Effector CD4-positive, alpha-beta T cell (primary cell): ENCODE measurements around the gene EFCAB10.
A peak's percentile ranks its signal among the peaks of the same experiment; 100 is the strongest.

ENCODE experiments used
- DNase-seq: peaks from one replicate; pipeline ENCODE4 v3.0.0-alpha.2; 2020

EFCAB10 gene

GRCh38 chr7:105596866-105597265 lies 15.6 kb upstream of the EFCAB10 start:
- no peak for DNase-seq

- DNase-seq = no peak
Measured at GRCh38 chr7:105594034-105594433, 12.7 kb upstream of the EFCAB10 start.

DNA sequence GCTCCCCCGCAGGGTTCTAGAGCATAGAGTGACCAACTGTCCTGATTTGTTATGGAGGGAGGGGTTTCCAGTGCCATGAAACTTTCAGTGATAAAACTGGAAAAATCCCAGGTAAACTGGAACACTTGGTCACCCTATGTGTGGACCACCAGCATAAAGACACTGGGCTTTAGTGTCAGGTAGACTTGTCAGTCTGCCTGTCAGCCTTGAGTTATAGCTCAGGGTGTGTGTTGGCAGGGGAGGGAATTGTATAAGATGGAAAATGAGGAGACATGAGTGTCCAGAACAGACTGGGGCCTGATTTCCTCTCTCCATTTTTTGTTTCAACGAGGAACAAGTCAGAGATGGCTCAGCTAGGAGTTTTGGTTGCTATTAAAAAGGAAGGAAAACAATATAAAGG lies 10.2 kb upstream of the EFCAB10 start:
- DNase-seq = no peak

DNA sequence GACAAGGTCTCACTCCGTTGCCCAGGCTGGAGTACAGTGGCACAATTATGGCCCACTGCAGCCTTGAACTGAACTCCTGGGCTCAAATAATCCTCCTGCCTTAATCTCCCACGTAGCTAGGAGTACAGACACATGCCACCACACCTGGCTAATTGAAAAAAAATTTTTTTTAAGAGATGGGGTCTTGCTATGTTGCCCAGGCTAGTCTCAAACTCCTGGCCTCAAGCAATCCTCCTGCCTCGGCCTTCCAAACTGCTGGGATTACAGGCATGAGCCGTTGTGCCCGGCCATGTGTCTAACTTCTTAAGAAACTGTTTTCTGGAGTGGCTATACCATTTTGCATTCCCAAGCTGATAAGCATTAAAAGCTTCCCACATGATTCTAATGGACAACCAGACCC lies 9.5 kb upstream of the EFCAB10 start:
- DNase-seq = no peak

DNA sequence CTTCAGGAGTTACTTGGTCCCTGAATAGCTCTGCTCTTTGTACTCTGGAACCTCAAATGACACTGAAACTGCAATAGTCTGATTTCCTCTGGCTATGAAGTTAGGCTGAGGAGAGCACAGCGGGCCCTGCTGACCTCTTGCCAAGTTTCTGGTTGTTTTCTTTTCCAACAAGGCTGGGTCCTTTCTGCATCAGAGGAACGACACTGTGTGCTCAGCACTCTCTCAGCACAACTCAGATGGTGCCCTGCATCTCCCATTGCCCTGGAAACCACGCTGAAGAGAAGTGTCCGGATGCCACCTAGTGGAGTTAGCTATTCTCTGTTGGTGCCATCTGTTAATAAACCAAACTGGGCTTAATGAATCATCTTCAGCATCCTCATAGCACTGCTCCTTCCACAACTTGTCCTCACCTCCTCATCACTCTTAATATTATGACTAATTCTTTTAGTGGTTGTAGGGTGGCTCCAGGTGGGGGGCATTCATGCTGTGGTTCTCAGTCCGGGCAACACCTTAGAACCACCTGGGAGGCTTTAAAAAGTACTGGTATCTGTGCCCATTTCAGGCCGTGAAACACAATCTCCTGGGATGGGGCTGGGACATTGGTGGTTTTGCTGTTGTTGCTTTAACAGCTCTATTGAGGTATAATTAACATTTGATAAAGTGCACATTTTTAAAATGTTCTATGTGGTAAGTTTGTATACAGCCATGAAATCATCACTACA lies 8.2 kb upstream of the EFCAB10 start:
- peak; percentile 20 for DNase-seq

DNA sequence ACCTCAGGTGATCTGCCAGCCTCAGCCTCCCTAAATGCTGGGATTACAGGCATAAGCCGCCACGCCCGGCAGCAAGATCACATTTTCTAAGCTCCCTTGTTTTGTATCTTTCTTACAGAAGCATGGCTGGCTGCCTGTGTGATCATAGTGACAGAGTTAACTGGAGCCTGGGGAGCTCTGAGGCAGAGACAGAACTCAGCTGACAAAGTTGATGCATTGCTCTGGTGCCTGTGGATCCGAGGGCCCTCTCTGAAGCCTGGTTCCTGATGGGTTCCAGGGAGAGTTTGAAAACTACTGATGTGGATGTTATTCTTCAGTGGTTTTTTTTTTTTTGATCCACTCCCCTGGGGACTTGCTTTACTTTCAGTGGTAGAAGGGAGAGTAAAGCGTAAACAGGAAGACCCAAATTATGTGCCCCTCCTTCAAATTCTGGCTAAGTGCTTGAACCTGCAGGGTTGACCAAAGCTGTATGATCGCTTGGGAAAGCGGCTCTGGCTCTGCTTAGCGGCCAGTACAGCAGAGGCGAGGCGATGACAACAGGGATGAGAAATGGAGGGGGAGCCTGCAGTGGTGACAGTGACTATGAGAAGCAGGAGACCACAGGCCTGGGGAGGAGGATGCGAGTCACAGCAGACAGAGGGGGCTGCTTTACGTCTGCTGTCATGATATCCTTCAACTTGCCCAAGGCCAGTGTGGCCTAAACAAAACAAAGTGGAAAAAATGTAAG lies 6.8 kb upstream of the EFCAB10 start:
- DNase-seq = no peak

- no peak for DNase-seq
Measured at GRCh38 chr7:105585850-105586500, 4.7 kb upstream of the EFCAB10 start.

GRCh38 chr7:105584165-105584564 lies 2.9 kb upstream of the EFCAB10 start:
- no peak for DNase-seq

DNA sequence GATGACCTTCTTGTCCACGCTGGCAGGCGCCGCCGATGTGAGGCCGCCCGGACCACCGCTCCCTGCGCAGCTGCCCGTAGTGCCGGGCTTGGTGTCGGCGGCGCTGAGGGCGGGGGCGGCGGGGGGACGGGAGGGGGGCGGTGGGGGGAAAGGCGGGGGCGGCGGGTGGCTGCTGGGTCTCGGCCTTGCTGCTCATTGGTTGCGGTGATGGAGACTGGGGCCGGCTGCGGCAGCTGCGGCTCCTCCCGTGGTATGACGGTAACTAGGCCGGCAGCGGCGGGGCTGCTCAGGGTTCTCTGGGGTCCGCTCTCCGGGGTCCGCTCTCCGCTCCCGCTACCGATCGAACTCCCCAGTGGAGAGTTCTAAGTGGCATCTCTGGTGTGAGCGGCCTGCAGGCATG lies 1.8 kb upstream of the EFCAB10 start:
- no peak for DNase-seq

- no peak for DNase-seq
Measured at GRCh38 chr7:105580022-105580740, 1.1 kb downstream of the EFCAB10 start.

DNA sequence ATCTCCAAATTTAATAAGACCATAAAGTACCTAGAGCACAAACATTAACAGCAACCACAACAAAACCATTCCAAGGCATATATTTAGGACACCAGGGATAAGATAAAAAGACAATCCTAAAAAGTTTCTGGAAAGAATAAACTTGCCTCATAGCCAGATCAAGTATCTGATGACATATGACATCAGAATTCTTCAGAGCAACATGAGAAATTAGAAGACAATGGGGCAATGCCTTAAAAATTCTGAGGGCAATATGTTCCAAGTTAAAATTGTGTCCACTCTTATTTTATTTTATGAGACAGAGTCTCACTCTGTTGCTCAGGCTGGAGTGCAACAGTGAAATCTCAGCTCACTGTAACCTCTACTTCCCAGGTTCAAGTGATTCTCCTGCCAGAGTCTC lies 2.8 kb downstream of the EFCAB10 start:
- DNase-seq = no peak

DNA sequence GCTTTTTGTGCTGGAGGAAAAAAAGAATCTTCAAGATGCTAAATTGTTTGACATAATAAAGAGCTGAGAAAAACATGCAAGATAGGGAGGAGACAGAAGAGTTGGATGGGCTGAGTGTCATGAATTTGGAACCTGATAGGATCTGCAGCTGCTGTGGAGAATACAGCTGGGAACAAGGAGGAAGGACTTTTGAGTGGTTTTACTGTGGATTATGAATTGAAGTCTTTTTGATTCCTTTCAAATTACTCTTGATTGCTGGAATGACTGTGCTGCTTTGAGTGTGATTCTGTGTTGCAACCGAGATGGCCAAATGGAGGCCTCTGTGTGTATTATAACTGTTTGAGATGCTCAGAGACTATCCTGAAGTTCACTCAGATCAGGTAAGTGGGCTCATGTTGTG lies 4.0 kb downstream of the EFCAB10 start:
- no peak for DNase-seq

DNA sequence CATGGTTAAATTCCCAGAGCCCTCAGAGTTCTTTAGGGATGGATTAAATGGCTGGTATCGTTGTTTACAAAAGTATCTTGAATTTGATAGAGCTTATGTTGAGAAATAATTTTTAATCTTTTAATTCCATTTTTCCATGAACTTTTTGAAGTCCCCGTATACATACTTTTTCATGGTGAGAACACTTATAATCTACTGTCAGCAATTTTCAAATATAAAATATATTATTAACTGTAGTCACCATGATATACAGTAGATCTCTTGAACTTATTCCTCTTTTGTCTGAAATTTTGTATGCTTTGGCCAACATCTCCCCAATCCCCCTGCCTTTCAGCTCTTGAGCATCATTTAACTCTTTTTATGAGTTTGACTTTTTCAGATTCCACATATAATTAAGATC lies 9.4 kb downstream of the EFCAB10 start:
- no peak for DNase-seq

DNA sequence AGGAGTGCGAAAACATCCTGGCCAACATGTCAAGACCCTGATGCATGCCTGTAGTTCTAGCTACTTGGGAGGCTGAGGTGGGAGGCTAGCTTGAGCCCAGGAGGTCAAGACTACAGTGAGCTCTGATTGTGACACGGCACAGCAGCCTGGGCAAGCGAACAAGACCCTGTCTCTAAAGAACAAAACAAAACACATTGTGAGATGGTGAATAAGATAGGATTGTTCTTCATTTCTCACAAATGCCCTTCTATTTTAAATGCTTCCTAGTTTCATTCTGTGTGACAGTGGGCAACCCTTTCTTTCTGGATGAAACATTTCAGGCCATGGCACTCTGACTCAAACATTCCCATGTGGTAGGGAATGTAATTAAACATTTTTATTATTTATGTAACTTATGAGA lies 13.5 kb downstream of the EFCAB10 start:
- no peak for DNase-seq

DNA sequence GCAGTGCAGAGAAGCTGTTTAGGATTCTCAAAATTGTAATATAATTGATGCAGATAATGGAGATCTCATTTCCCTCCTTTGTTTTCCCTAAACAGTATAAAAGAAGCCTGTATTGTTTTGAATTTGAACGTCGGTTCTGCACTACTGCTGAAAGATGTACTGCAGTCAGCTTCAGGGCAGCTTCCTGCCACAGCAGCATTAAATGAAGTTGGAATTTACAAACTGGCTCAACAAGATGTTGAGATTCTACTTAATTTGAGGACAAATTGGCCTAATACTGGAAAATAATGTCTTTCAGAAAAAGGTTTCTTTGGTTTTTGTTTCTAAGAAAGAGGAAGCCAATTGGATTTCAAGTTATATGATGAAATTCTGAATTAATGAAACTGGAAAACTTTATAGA lies 14.3 kb downstream of the EFCAB10 start:
- DNase-seq = no peak

- DNase-seq = no peak
Measured at GRCh38 chr7:105565190-105565589, 16.1 kb downstream of the EFCAB10 start.

GRCh38 chr7:105559926-105560325 lies 21.4 kb downstream of the EFCAB10 start:
- no peak for DNase-seq

- no peak for DNase-seq
Measured at GRCh38 chr7:105538339-105538738, 43.0 kb downstream of the EFCAB10 start.

DNA sequence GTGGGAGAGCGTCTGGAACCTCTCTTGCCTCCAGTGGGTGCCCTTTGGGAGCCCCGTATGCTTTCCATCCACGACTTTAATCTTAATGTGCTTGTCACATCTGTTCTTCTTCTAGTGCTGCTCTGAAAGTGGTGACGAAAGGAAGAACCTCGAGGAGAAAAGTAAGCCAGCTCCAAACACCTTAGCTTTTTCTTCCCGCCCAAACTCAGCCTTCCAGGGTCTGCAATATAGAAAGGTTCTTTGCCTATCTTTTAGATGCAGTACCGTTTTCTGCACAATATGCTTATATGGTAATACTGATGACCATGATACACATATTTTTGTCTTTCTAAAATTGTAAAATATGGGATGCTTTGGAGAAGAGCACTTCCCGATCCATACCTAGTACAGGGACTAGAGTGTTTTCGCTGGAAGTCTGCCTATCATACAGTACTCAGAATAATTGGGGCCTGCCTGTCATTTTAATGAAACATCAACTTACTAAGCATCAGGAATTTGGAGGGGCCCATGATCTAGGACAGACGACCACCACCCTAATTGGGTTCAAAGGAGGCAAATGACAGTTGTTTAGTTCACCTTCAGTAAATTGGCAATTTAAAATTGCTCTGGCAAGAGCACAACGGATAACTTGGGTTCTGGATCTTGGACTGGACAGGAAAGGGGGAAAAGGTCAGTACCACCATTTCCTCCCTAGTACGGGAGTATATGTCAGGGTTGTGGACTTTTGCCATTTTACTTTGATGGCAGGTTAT lies 48.4 kb downstream of the EFCAB10 start:
- DNase-seq = no peak

GRCh38 chr7:105531792-105532671 lies 49.3 kb downstream of the EFCAB10 start, which contains the start of gene RINT1:
TSS of gene RINT1 (plus strand) at chr7:105532201. CDS start at chr7:105532316, 115 bp downstream.
- DNase-seq = peak; percentile 80

DNA sequence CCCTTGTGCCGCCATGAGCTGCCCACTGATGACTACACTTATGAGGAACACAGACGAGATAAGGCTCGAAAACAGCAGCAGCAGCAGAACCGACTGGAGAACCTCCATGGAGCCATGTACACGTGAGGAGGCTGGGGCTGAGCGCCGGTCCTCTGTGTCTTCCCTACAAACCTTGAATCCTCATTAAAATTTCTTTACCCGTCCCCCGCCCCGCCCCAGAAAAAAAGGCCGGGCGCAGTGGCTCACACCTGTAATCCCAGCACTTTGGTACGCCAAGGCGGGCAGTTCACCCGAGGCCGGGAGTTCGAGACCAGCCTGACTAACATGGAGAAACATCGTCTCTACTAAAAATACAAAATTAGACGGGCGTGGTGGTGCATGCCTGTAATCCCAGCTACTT lies 50.7 kb downstream of the EFCAB10 start:
- DNase-seq = no peak
